HEK293 (cell line): Measurements from ENCODE around the gene ENDOG.
A peak's percentile ranks its signal among the peaks of the same experiment; 100 is the strongest.

Experiments used
- CTCF ChIA-PET: fragments of 350-600 bp; formaldehyde crosslinking; extraction: SDS; loops from one replicate; lab custom pipeline; 2021; ENCODE audit warnings: antibody characterized with exemption; lab: Yijun Ruan, JAX
- POLR2A ChIA-PET: fragments of 300-600 bp; formaldehyde crosslinking; extraction: SDS; loops from one replicate; lab custom pipeline; 2020; ENCODE audit warnings: antibody characterized with exemption, inconsistent platforms; lab: Yijun Ruan, JAX
- H3K27ac ChIP-seq: fragments of 200-500 bp; sonication (Bioruptor generic); 2 replicates; pipeline ENCODE4 v1.5.1; 2014; ENCODE audit warnings: low read depth, low read length, control low read depth, inconsistent platforms; ENCODE audit errors: extremely low read depth
- H3K36me3 ChIP-seq, 2 experiments: fragments of 200-500 bp in 1 of 2; sonication (Bioruptor generic) in 1 of 2; 1 replicate in 1 of 2; 2 replicates in 1 of 2; pipeline ENCODE4 v1.5.1; 2014 to 2017; ENCODE audit warnings: inconsistent platforms in 2 of 2, low read length in 2 of 2; ENCODE audit not compliant: control insufficient read depth in 2 of 2, insufficient read depth in 1 of 2
- H3K4me1 ChIP-seq: fragments of 200-500 bp; sonication (Bioruptor generic); 2 replicates; pipeline ENCODE4 v1.5.1; 2014; ENCODE audit warnings: mild to moderate bottlenecking, low read length, inconsistent platforms; ENCODE audit not compliant: control insufficient read depth, insufficient read depth
- H3K4me3 ChIP-seq: 2 replicates; pipeline ENCODE4 v1.5.1; 2011; ENCODE audit warnings: low read depth, mild to moderate bottlenecking, control low read depth, low read length, moderate library complexity
- H3K9me3 ChIP-seq: fragments of 200-500 bp; sonication (Bioruptor generic); 2 replicates; pipeline ENCODE4 v1.5.1; 2014; ENCODE audit warnings: low read depth, low read length, inconsistent platforms; ENCODE audit not compliant: control insufficient read depth, insufficient read depth
- AEBP2 ChIP-seq: fragments of 450-650 bp; formaldehyde crosslinking; IDR thresholded peaks from 2 replicates; pipeline ENCODE4 v1.5.1; 2016; ENCODE audit warnings: missing biosample characterization, missing genetic modification characterization, borderline replicate concordance
- HOXD13 ChIP-seq: sonication (generic); formaldehyde crosslinking; IDR thresholded peaks from 2 replicates; pipeline ENCODE4 v1.8.0; 2022; ENCODE audit warnings: missing genetic modification reagents, borderline replicate concordance
- MEIS1 ChIP-seq: sonication (generic); formaldehyde crosslinking; IDR thresholded peaks from 2 replicates; pipeline ENCODE4 v1.8.1; 2022; ENCODE audit warnings: missing genetic modification reagents, mild to moderate bottlenecking, borderline replicate concordance
- OVOL3 ChIP-seq: fragments of 450-650 bp; formaldehyde crosslinking; IDR thresholded peaks from 2 replicates; pipeline ENCODE4 v1.5.1; 2016; ENCODE audit warnings: missing biosample characterization, missing genetic modification characterization
- TSHZ1 ChIP-seq: fragments of 450-650 bp; formaldehyde crosslinking; IDR thresholded peaks from 2 replicates; pipeline ENCODE4 v1.5.1; 2016; ENCODE audit warnings: missing biosample characterization, missing genetic modification characterization, borderline replicate concordance
- YY2 ChIP-seq: fragments of 450-650 bp; formaldehyde crosslinking; IDR thresholded peaks from 2 replicates; pipeline ENCODE4 v1.5.1; 2016; ENCODE audit warnings: missing biosample characterization, missing genetic modification characterization
- ZFP37 ChIP-seq: fragments of 450-650 bp; formaldehyde crosslinking; IDR thresholded peaks from 2 replicates; pipeline ENCODE4 v1.5.1; 2016; ENCODE audit warnings: missing biosample characterization, missing genetic modification characterization
- ZNF114 ChIP-seq: fragments of 450-650 bp; formaldehyde crosslinking; IDR thresholded peaks from 2 replicates; pipeline ENCODE4 v1.5.0; 2017; ENCODE audit warnings: missing biosample characterization, missing genetic modification characterization
- ZNF121 ChIP-seq: fragments of 450-650 bp; formaldehyde crosslinking; IDR thresholded peaks from 2 replicates; pipeline ENCODE4 v1.5.1; 2016; ENCODE audit warnings: missing biosample characterization, missing genetic modification characterization
- ZNF133 ChIP-seq: fragments of 450-650 bp; formaldehyde crosslinking; IDR thresholded peaks from 2 replicates; pipeline ENCODE4 v1.5.1; 2016; ENCODE audit warnings: missing biosample characterization, missing genetic modification characterization
- ZNF146 ChIP-seq: fragments of 450-650 bp; formaldehyde crosslinking; IDR thresholded peaks from 2 replicates; pipeline ENCODE4 v1.5.1; 2016; ENCODE audit warnings: missing biosample characterization, missing genetic modification characterization
- ZNF184 ChIP-seq: fragments of 450-650 bp; IDR thresholded peaks from 2 replicates; pipeline ENCODE4 v1.5.1; 2018; ENCODE audit warnings: missing biosample characterization, mild to moderate bottlenecking, missing genetic modification characterization
- ZNF19 ChIP-seq: fragments of 450-650 bp; formaldehyde crosslinking; IDR thresholded peaks from 2 replicates; pipeline ENCODE4; 2016; ENCODE audit warnings: missing biosample characterization, missing genetic modification characterization, low read depth
- ZNF266 ChIP-seq: fragments of 450-650 bp; formaldehyde crosslinking; IDR thresholded peaks from 2 replicates; pipeline ENCODE4 v1.5.1; 2016; ENCODE audit warnings: missing biosample characterization, missing genetic modification characterization, low read depth
- ZNF404 ChIP-seq: fragments of 450-650 bp; formaldehyde crosslinking; IDR thresholded peaks from 2 replicates; pipeline ENCODE4 v1.5.1; 2017; ENCODE audit warnings: missing biosample characterization, missing genetic modification characterization
- ZNF426 ChIP-seq: fragments of 450-650 bp; formaldehyde crosslinking; IDR thresholded peaks from 2 replicates; pipeline ENCODE4 v1.5.1; 2017; ENCODE audit warnings: missing biosample characterization, missing genetic modification characterization, mild to moderate bottlenecking, inconsistent platforms, moderate library complexity
- ZNF48 ChIP-seq: fragments of 450-650 bp; formaldehyde crosslinking; IDR thresholded peaks from 2 replicates; pipeline ENCODE4 v1.5.1; 2016; ENCODE audit warnings: missing biosample characterization, missing genetic modification characterization
- ZNF510 ChIP-seq: fragments of 450-650 bp; formaldehyde crosslinking; IDR thresholded peaks from 2 replicates; pipeline ENCODE4 v1.5.1; 2018; ENCODE audit warnings: mild to moderate bottlenecking, missing genetic modification characterization, missing biosample characterization; ENCODE audit not compliant: insufficient replicate concordance
- ZNF521 ChIP-seq: fragments of 450-650 bp; formaldehyde crosslinking; IDR thresholded peaks from 2 replicates; pipeline ENCODE4 v1.5.1; 2017; ENCODE audit warnings: missing biosample characterization, mild to moderate bottlenecking, missing genetic modification characterization
- ZNF529 ChIP-seq: fragments of 450-650 bp; formaldehyde crosslinking; IDR thresholded peaks from 2 replicates; pipeline ENCODE4 v1.5.1; 2017; ENCODE audit warnings: missing genetic modification characterization, missing biosample characterization; ENCODE audit not compliant: insufficient replicate concordance
- ZNF555 ChIP-seq: fragments of 450-650 bp; formaldehyde crosslinking; conservative IDR thresholded peaks from 2 replicates; pipeline ENCODE4 v1.5.1; 2017; ENCODE audit warnings: missing biosample characterization, mild to moderate bottlenecking, missing genetic modification characterization, inconsistent platforms
- ZNF558 ChIP-seq: fragments of 450-650 bp; formaldehyde crosslinking; IDR thresholded peaks from 2 replicates; pipeline ENCODE4 v1.5.1; 2016; ENCODE audit warnings: missing biosample characterization, missing genetic modification characterization
- ZNF580 ChIP-seq: fragments of 450-650 bp; formaldehyde crosslinking; IDR thresholded peaks from 2 replicates; pipeline ENCODE4 v1.5.1; 2016; ENCODE audit warnings: missing biosample characterization, missing genetic modification characterization
- ZNF704 ChIP-seq: fragments of 450-650 bp; formaldehyde crosslinking; IDR thresholded peaks from 2 replicates; pipeline ENCODE4 v1.5.1; 2016; ENCODE audit warnings: missing biosample characterization, missing genetic modification characterization
- ZNF791 ChIP-seq: fragments of 450-650 bp; formaldehyde crosslinking; IDR thresholded peaks from 2 replicates; pipeline ENCODE4 v1.5.1; 2016; ENCODE audit warnings: missing biosample characterization, missing genetic modification characterization
- ZNF792 ChIP-seq: fragments of 450-650 bp; formaldehyde crosslinking; IDR thresholded peaks from 2 replicates; pipeline ENCODE4 v1.5.1; 2016; ENCODE audit warnings: missing biosample characterization, missing genetic modification characterization
- ZSCAN23 ChIP-seq: fragments of 450-650 bp; formaldehyde crosslinking; IDR thresholded peaks from 2 replicates; pipeline ENCODE4 v1.5.1; 2016; ENCODE audit warnings: missing biosample characterization, missing genetic modification characterization

Gene ENDOG

GRCh38 chr9:128785427-128785826 is 32.9 kb upstream of the ENDOG start:
- POLR2A ChIA-PET = interaction anchor here (0.6 kb wide), 1 partner anchor 82 kb away, joined by 3 read pairs; no protein-coding TSS in a partner anchor
- CTCF ChIA-PET = interaction anchor here (0.7 to 1.4 kb wide), 2 partner anchors 13 to 229 kb away, joined by 3 to 6 read pairs; partner anchors contain the start of gene ZER1
- no peak overlapping the region for H3K4me3 ChIP-seq

GRCh38 chr9:128786681-128787601 is 31.4 kb upstream of the ENDOG start, which contains the start of gene TBC1D13:
TSS of gene TBC1D13 (plus strand) at chr9:128787253. CDS start at chr9:128787354, 101 bp downstream.
- peak within 1 kb of the TSS; percentile 66 for H3K27ac ChIP-seq
- H3K36me3 ChIP-seq = peaks cover 4 to 30% of the 10 kb centered on the region in 2 experiments; a peak in 2 of 3 replicates
- no peaks in the 10 kb centered on the region for H3K4me1 ChIP-seq
- peak within 1 kb of the TSS; percentile 74 for H3K4me3 ChIP-seq
- ChIA-PET POLR2A (interaction anchor here (0.5 to 1.0 kb wide), 4 partner anchors 14 to 63 kb away, joined by 3 to 6 read pairs (median 4); partner anchors contain the start of genes ENDOG and ZDHHC12), CTCF (interaction anchor here (0.9 kb wide), 1 partner anchor 23 kb away, joined by 7 read pairs; no protein-coding TSS in a partner anchor)
- H3K9me3 ChIP-seq = no peaks in the 10 kb centered on the region
- TF ChIP-seq MEIS1 (CRISPR knock-in tag) (no peak), ZNF510 (tag by site-specific recombination) (no peak), ZNF19 (tag by site-specific recombination) (no peak), ZNF521 (tag by site-specific recombination) (no peak), ZNF48 (tag by site-specific recombination) (no peak), ZNF792 (no peak), AEBP2 (tag by site-specific recombination) (no peak), ZNF555 (tag by site-specific recombination) (no peak), ZNF114 (no peak), TSHZ1 (tag by site-specific recombination) (no peak), ZNF146 (tag by site-specific recombination) (0 out of 2 replicates have a peak, but pooled peaks have one; percentile 6), ZNF121 (tag by site-specific recombination) (peak; percentile 78), ZNF404 (tag by site-specific recombination) (no peak), HOXD13 (CRISPR knock-in tag) (no peak), ZNF426 (tag by site-specific recombination) (no peak), OVOL3 (tag by site-specific recombination) (no peak), ZNF704 (tag by site-specific recombination) (no peak; the same call in 1 of the 2 replicates), ZNF266 (tag by site-specific recombination) (no peak), ZNF529 (tag by site-specific recombination) (no peak), ZNF580 (no peak), ZFP37 (tag by site-specific recombination) (no peak), ZSCAN23 (tag by site-specific recombination) (no peak), YY2 (tag by site-specific recombination) (0 out of 2 replicates have a peak, but pooled peaks have one; percentile 44), ZNF133 (tag by site-specific recombination) (no peak), ZNF558 (tag by site-specific recombination) (no peak), ZNF791 (tag by site-specific recombination) (no peak)

More at GRCh38 chr9:128785427-128785826, 32.9 kb upstream of the ENDOG start:
- H3K4me1 ChIP-seq = no peaks in the 10 kb centered on the region
- H3K27ac ChIP-seq = no peak overlapping the region
- H3K36me3 ChIP-seq = peaks cover 4 to 15% of the 10 kb centered on the region in 2 experiments; a peak in 2 of 3 replicates
- TF ChIP-seq ZNF266 (tag by site-specific recombination) (no peak), ZNF184 (tag by site-specific recombination) (peak; percentile 99)
- TF ChIP-seq, all 188 proteins: peak for 1
- no peaks in the 10 kb centered on the region for H3K9me3 ChIP-seq
